NCI-H2081 treated with DMSO at 0.1 percent for 48 hours (cell line): ENCODE results near the gene GATA3.

Experiments used
- DNase-seq: peaks from one replicate; lab custom pipeline; 2025; lab: John Stamatoyannopoulos, UW

GATA3 gene

DNA sequence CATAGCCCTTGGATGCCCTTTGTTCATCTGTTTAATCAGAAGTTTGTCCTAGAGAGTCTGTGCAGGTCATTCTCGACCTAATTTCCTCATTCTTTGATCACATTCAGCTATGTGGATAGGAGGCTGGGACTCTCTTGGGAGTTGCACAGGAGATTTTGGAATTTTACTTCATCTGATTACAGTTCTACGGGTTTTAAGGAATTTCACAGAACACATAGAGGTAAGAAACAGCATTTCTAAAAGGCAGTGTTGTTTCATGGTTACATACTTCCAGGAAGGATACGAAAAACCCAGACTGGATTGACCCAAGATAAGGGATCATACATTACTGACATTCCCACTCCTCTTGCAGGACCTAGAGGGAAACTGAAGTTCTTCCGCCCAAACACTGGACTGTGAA, 45.9 kb downstream of the GATA3 start:
- no peak for DNase-seq

DNA sequence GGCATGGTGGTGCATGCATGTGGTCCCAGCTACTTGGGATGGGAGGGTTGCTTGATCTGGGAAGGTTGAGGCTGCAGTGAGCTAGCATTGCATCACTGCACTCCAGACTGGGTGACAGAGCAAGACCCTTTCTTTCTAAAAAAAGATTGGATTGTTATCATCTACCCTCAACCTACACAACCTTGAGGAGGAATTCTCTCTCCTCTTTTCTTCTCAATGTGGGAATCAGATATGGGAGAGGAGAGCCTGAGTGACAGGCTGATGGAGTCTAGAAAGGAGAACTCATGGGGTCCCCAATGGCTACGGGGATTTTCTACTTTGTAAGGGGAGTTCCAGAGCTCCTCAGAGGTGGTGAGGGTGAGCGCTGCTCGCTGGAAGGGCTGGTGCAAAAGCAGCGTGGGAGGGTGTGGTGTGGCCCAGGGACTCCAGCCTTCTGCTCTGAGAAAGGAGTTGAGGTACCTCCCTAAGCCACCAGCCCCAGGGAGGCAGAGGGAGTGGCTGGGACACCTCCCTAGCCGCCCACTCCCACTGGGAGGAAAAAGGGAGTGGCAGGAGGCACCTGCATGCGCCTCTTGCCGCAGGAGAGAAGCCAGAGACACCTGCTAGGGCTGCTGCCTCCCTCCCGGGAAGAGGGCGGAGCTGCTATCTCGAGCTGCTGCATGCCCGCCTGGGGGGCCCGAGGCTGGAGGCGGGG, 48.4 kb downstream of the GATA3 start:
- no peak for DNase-seq

DNA sequence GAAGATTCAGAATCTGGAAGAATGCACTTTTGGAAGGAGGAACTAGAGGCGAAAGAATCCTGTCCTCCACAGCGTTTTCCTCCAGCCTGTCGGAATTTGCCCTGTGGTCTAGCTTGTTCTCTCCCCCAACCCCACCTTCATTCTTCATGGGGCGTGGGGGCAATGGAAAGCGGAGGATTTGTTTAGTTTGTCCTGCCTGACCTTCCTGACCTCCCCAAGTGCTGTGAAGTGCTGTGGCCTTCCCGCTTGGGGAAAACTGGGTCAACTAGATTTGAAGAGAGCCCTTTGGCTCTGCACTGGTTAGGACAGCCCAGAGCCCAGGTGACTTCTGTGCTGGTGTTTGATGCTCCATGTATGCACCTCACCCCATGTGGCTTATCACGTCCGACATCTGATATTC, 49.1 kb downstream of the GATA3 start:
- no peak for DNase-seq

DNA sequence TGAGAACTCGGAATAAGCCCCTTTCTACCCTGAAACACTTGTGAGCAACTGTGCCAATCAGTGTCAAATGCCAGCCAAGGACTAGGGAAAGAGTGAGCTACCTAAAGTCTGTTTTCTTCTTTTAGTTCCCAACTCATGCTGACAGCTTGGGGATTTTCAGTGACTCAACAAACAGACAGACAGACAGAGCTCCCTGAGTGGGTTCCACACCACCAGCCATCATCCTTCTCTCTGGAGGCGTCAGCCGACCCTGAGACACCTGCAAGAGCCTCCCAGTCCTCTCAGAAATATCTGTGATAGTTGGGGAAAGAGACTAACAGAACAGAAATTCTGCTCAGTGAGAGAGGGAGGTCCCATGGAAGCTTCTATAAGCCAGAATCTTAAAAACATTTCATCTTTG, 49.5 kb downstream of the GATA3 start:
- no peak for DNase-seq

DNA sequence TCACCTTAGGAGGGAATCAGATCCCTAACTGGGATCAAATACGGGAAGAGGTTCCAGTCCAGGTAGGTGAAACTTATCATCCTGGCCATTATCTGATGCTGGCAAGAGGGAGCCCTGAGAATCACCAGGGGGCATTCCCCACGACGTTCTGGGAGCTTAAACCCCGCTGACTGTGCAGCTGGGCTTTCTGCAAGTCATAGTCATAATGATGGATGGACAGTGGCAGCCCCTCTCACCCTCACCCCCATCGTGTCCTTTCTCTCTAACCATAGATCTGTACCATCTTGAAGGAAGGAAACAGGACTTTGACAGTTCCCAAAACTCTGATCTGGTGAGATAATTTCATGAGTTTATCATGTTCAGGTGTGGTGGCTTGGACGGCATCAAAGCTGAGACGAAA, 50.2 kb downstream of the GATA3 start:
- DNase-seq = no peak

DNA sequence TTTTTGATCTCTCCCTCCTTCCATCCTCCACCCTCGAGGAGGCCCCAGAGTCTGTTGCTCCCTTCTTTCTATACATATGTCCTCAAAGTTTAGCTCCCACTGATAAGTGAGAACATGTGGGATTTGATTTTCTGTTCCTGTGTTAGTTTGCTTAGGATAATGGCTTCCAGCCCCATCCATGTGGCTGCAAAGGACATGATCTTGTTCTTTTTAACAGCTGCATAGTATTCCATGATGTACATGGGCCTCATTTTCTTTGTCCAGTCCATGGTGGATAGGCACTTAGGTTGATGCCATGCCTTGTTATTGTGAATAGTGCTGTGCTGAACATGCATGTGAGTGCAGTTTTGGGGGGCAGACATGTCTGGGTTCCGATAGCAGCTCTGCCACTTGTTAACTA, 51.4 kb downstream of the GATA3 start:
- no peak for DNase-seq

DNA sequence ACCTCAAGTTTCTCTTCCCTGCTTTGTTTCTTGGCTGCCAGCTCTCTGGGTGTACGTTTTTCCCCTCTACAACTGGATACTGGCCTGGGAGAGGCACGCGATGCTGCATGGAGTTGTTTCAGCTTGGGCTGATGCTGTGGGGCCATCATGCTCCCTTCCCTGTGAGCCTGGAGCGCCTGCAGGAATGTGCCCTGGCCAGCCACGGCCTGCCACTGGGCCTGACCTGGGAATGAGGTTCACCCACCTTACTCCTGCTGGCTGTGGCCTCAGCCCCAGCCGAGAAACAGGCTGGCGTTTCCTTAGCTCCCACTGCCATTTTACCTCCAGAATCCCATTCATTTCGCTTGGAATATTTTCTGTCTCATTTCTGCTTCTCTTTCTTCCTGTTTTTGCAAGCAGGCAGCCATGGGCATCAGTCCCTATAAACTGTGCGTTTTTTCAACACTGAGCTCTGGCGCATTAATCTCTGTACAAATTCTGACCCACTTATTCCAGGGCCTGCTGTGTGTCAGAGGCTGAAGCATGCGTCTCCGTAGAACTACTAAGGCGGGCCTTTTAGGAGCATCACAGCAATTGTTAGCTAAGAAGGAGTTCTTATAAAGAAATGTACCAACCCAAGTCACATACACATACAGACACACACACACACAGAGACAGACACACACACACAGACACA, 57.9 kb downstream of the GATA3 start:
- DNase-seq = no peak

DNA sequence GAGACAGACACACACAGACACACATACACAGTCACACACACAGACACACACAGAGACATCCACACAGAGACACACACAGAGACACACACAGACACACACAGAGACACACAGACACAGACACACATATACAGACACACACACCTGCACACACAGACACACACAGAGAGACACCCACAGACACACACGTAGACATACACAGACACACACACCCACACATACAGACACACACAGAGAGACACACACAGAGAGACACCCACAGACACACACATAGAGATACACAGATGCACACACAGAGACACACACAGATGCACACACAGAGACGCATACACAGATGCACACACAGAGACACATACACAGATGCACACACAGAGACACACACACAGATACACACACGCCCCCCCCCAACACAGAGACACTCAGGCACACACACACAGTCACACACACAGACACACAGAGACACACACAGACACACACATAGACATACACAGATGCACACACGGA, 58.5 kb downstream of the GATA3 start:
- no peak for DNase-seq

DNA sequence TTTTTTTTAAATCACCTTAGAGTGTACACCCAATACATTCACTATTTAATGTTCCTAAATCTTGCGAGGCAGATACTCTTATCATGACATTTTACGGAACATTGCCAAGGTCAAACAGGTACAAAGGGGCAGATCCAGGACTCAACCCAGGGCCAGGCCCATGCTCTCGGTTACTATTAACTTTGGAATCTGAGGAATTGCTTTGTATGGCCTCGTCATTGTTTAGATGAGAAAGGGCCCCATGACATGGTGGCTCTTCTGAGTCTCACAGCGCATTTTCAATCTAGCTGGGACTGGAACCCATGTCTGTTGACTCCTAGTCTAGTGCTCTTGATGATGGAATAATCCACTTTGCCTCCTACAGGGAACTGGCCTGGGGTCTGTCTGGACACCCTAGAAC, 59.1 kb downstream of the GATA3 start:
- DNase-seq = no peak

DNA sequence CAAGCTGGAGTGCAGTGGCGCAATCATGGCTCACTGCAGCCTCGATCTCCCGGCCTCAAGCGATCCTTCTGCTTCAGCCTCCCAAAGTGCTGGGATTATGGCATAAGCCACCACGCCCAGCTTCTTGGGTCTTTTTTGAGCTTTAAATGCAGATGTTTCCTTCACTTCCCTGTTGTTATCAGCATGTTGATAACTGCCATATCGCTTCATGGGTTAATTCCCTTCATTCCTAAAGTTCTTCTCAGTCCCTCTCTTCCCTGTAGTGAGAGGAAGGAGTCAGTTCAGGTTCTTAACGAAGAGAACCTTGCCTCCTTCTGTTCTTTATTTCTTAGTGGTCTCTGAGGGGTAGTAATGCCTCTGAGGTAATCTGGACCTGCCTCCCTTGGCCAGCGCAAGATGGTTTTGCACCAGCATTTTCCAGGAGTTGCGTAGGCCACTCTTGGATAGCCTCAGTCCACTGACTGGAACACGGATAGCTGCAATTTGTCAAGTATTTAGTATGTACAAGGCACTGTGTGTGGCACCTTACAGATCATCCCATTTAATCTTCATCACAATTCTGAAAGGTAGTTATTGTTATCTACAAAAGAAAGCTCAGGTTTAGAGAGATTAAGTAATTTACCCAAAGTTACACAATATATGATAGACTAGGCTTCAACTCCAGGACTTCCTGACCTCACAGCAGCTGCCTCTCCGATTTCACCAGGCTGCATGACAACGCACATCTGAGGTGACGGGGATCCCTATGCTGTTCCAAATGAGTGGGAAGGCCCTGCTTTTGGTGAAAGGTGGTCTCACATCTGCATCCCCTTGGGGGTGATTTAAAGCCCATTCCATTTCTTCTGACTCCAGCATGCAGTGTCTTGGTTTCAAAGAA, 60.5 kb downstream of the GATA3 start:
- DNase-seq = no peak

DNA sequence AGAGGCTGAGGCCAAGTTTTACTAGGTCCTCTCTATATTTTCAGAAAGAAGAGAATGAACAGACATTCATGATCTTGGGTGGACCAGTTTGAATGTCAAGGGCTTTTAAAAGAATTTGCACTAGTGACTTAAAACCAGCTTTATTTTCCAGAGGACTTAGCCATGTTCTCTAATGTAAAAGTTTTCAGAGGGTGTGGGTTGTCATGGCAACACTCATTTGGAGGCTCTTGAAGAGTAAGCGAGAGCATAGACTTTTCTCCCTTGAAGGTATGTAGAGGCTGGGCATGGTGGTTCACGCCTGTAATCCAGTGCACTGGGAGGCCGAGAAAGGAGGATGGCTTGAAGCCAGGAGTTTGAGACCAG, 61.1 kb downstream of the GATA3 start:
- DNase-seq = no peak

DNA sequence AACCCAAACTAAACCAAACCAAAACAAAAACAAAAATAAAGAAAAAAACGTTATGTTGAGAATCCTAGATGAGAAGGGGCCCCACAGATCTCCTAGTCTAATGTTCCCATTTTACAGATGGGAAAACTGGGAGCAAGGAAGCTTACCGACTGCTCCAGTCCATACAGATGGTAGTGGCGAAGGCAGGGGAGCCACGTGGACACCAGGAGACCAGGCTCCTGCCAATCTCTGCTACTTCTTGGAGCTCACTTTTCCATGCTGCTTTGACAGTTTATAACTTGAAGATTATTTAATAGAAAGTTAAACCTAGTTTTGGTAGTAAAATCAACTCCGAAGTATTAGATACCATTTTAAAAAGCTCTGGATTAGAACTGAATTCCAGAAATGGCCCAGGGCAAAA, 62.0 kb downstream of the GATA3 start:
- DNase-seq = no peak

DNA sequence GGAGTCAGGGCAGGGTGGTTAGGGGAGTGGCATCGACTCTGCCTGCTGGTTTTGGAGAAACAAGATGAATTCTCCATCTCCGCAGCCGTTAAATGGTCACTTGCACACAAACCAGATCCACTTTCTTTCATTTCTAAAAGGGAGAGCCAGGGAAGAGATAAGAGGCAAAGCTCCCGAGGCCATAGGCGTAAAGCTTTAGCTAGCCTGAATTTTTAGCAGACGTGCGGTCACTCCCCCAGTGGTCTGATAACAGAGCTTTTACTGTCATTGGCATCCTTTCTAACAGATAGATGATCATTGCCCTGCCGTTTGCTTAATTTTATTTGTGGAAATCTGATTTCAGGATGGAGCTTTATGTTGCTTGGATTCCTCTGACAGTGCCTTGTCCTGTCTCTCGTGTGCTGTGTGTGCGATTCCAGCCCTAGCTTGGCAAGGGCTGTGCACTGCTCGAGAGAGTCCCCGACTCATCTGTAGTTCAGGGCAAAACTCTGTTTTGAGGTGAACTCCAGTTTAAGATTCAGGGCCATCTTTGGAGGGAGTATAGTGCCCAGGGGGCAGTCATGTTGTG, 62.5 kb downstream of the GATA3 start:
- DNase-seq = no peak

DNA sequence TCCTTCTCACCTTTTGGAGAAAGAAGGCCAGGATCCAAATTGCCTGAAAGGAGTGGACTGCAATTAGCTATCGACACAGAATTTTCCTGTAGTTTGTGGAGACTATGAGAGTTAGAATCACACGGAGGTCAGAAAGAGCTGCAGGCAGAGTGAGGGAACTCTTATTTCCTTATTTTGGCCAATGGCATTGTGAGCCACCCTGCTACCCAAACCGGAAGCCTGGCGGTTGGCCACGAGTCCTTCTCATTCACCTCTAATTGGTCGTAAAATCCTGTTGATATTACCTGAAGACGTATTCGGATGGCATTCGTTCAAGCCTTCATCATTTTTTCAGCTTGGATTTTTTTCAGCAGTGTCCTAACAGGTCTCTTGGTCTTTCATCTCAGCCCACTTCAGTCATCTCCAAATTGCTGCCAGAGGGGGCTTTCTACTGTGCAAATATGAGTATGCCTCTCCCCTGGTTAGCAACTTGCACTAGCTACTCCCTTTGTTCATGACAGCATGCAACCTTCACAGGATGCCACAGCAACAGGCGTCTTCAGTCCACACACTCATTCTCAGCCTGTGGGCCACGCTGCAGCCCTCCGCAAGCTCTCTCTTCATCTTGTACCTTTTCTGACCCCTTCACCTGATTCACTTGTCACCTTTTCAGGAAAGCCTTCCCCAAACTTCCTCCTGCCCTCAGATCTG, 66.9 kb downstream of the GATA3 start:
- no peak for DNase-seq

DNA sequence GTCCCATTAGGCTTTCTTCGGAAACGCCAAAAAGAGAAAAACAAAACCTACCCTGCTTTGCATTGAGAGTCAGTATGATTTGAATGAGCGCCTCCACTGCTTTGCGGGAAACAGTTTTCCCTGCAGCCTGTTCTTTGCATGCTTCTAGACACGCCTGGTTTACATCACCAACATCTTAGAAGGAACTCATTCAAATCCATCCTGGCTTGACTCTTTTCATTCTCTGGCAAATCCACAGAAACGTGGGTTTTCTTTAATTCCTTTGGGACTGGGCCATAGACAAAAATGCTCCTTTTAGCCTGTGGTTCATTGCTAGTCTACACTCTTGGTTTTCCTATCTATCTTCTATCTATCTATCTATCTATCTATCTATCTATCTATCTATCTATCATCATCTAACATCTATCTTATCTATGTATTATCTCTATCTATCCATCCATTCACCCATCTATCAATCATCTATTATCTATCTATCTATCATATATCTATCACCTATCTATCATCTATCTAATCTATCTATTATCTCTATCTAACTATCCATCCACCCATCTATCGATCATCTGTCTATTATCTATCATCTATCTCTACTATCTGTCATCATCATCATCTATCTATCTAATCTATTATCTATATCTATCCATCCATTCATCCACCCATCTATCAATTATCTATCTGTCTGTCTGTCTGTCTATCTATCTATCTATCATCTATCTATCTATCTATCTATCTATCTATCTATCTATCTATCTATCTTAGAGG, 68.3 kb downstream of the GATA3 start:
- DNase-seq = no peak

DNA sequence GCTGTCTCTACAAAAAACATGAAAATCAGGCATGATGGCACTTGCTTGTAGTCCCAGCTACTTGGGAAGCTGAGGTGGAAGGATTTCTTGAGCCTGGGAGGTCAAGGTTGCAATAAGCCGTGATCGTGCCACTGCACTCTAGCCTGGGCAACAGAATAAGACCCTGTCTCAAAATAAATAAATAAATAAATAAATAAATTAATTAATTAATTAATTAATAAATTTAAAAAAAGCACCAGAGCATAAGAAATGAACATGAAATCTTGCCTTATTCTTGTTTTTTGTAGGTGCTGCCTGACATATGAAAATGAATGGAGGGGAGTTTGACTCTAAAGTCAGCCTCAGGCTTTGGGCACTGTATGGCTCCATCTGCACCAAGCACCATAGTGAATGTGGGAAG, 69.9 kb downstream of the GATA3 start:
- DNase-seq = no peak
